Mucosa of descending colon (tissue), 3 donors: ENCODE measurements around the gene NEUROD1. TPM values are rescaled to one million over a fixed set of nuclear protein-coding genes. Genes with fewer than 3 reads are reported as not detected.

Source experiments
- ATAC-seq: fragments of 200-7000 bp; cut with Tn5 transposase; one replicate; pipeline ENCODE4 v1.9.1; 2020; ENCODE audit warnings: mild to moderate bottlenecking, moderate library complexity
- DNase-seq, 3 donors: peaks; one replicate each; pipeline ENCODE4 v3.0.0-alpha.2; 2020
- H3K36me3 ChIP-seq: fragments of 200-600 bp; one replicate; pipeline ENCODE4 v1.8.0; 2021; ENCODE audit warnings: low read depth, mild to moderate bottlenecking
- H3K4me1 ChIP-seq: fragments of 200-600 bp; one replicate; pipeline ENCODE4 v1.8.0; 2021; ENCODE audit warnings: low read depth, mild to moderate bottlenecking
- H3K4me3 ChIP-seq: fragments of 200-600 bp; one replicate; pipeline ENCODE4 v1.8.0; 2021; ENCODE audit warnings: mild to moderate bottlenecking
- H3K9me3 ChIP-seq: fragments of 200-600 bp; one replicate; pipeline ENCODE4 v1.8.0; 2021; ENCODE audit warnings: mild to moderate bottlenecking
- intact Hi-C, 2 donors: fragments of 100-400 bp; cut with DNase I in 1 of 2; cut with micrococcal nuclease in 1 of 2; formaldehyde crosslinking; loops; one replicate each; pipeline versions ENCODE4 v1.11.0 to v1.11.1; 2022; cut with DNase I, micrococcal nuclease
- total RNA-seq, 3 donors: library from RNA; stranded (reverse); fragmentation: NEBNext Ultra II Directional in 2 of 3; extraction: Animal tissue kit (Norgen Biotek cat#: 25700) in 2 of 3; gene quantifications; one replicate each; pipeline versions ENCODE4 v1.2.1 to v1.2.4, GENCODE V29; 2021 to 2023
- TF ChIP-seq, protein P1 (sequence below): fragments of 200-600 bp; IDR thresholded peaks from one replicate; pipeline ENCODE4 v1.8.0; 2022; ENCODE audit warnings: antibody characterized with exemption, mild to moderate bottlenecking
- donor health status: DM: no; HTN: no; CAD: no; lungs with moderate emphysema.
- donor health status: DM: no; HTN: no; CAD: no.
- donor health status: DM: no; HTN: yes; CAD: no.

The NEUROD1 gene
- total RNA-seq, 3 donors from 2014 or later, result 0.51 to 2.5 (median 1.5) TPM

DNA sequence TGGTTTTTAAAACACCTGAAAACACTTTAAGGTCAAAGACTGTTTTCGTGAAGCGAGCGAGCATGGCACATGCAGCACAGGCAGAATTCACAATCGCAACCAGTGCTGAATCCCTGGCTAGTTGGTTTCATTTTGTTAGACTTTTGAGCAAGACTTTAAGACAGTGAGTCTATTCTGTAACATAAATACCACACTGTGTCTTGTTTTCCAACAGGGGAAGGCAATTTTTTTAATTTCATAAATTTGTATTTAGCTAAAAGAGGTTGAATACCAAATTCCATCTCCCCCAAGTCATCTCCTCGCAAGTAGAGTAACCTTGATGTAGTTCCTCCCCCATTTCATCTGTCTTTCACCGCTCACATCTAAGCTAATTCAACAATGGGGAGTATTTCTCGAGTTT lies 24.8 kb downstream of the NEUROD1 start:
- ATAC-seq, result no peak
- no peak for DNase-seq
- no peaks in the 10 kb centered on the region for H3K4me1 ChIP-seq
- intact Hi-C loops, result no loop called here
- no peaks in the 10 kb centered on the region for H3K36me3 ChIP-seq
- H3K9me3 ChIP-seq, result no peaks in the 10 kb centered on the region
- TF ChIP-seq, protein P1, sequence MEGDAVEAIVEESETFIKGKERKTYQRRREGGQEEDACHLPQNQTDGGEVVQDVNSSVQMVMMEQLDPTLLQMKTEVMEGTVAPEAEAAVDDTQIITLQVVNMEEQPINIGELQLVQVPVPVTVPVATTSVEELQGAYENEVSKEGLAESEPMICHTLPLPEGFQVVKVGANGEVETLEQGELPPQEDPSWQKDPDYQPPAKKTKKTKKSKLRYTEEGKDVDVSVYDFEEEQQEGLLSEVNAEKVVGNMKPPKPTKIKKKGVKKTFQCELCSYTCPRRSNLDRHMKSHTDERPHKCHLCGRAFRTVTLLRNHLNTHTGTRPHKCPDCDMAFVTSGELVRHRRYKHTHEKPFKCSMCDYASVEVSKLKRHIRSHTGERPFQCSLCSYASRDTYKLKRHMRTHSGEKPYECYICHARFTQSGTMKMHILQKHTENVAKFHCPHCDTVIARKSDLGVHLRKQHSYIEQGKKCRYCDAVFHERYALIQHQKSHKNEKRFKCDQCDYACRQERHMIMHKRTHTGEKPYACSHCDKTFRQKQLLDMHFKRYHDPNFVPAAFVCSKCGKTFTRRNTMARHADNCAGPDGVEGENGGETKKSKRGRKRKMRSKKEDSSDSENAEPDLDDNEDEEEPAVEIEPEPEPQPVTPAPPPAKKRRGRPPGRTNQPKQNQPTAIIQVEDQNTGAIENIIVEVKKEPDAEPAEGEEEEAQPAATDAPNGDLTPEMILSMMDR, result no peak
- no peak overlapping the region for H3K4me3 ChIP-seq

DNA sequence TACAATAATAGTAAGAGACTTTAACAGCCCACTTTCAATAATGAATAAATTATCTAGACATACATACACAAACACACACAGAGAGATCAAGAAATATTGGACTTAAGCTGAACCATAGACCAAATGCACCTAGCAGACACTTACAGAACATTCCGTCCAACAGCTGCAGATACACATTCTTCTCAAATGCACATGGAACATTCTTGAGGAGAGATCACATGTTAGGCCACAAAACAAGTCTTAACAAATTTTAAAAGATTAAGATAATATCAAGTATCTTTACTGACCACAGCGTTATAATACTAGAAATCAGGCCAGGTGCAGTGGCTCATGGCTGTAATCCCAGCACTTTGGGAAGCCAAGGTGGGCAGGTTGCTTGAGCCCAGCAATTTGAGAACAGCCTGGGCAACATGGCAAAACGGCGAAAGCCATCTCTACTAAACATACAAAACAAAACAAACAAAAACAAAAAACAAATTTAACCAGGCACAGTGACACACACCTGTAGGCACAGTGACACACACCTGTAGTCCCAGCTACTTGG lies 30.8 kb downstream of the NEUROD1 start:
- intact Hi-C loops, result no loop called here
- Histone ChIP-seq H3K4me3 (no peak overlapping the region), H3K36me3 (no peaks in the 10 kb centered on the region), H3K9me3 (no peaks in the 10 kb centered on the region), H3K4me1 (no peaks in the 10 kb centered on the region)
- DNase-seq (no peak), ATAC-seq (no peak)
- TF ChIP-seq, protein P1, result no peak

DNA sequence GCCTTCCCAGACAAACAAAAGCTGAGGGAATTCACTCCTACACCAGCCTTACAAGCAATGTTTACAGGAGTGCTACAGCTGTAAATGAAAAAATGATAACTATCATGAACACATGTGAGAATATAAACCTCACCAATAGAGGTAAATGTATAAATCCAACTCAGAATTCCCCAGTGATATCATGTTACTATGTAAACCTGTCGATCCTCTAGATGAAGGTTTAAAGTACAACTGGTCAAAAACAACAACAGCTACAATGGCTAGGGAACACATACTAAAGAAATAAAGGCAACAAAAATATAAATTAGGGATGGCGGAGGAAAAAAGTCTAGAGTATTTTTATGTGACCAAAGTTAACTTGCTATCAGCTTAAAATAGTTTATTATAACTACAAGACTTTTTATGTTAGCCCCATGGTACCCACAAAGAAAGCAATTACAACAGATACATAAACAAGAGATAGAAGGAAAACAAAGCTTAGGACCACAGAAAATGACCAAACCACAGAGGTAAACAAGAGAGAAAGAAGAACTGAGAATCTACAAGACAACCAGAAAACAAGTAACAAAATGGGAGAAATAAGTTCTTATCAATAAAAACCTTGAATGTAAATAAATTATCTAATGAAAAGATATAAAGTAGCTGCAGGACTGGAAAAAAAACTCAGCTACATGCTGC lies 31.7 kb downstream of the NEUROD1 start:
- Histone ChIP-seq H3K4me3 (no peak overlapping the region), H3K36me3 (no peaks in the 10 kb centered on the region), H3K4me1 (no peaks in the 10 kb centered on the region), H3K9me3 (no peaks in the 10 kb centered on the region)
- TF ChIP-seq, protein P1, result no peak
- no peak for DNase-seq
- intact Hi-C loops, result no loop called here
- ATAC-seq, result no peak

DNA sequence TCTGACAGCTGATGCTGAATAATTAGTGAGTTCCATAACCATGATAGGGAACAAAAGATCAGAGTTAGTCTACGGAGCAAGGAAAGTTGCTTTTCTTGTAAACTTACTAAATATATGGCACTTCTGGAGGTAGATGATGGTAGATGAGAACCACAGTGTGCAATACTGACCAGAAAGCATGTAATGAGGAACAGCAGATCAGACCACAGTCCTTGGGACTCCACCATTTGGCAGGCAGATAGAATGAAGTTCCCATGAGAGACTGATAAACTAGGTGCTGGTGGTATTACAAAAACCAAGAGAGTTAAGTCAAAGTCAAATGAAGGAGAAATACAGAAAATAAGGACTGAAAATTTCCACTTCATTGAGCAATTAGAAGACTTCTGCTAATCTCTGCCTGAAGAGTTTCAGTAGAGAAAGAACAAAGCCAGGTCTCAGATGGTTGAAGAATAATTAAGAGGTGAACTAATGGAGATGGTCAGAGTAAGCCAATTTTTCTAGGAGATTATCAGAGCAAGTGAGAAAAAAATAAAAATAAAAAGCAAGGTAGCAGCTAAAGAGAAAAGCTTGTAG lies 33.8 kb downstream of the NEUROD1 start:
- TF ChIP-seq, protein P1, result no peak
- ATAC-seq, result no peak
- no peak for DNase-seq
- no peaks in the 10 kb centered on the region for H3K36me3 ChIP-seq
- H3K4me1 ChIP-seq, result no peaks in the 10 kb centered on the region
- intact Hi-C loops, result no loop called here
- no peak overlapping the region for H3K4me3 ChIP-seq
- no peaks in the 10 kb centered on the region for H3K9me3 ChIP-seq

DNA sequence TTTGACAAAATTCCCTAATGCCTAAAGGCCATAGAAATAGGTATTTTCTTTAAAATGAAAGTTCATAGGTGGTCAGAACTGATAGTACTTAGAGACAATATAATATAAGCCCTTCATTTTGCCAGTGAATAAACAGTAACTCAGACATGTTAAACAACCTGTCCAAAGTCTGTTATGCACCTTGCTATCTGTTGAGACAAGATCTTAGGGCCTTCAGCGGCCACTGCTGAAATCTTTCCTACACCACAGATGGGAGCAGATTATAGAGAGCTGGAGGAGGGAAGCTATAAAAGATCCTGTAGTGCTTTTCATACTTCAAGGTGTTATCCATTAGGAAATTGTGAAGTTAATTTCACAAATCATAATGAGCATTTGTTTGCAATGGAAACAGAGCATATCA lies 37.2 kb downstream of the NEUROD1 start:
- ATAC-seq (no peak), DNase-seq (no peak)
- Histone ChIP-seq H3K4me3 (no peak overlapping the region), H3K36me3 (no peaks in the 10 kb centered on the region), H3K9me3 (no peaks in the 10 kb centered on the region), H3K4me1 (no peaks in the 10 kb centered on the region)
- TF ChIP-seq, protein P1, result no peak
- intact Hi-C loops, result no loop called here
